ENCODE measurements around the gene PHLDB1.
A peak's percentile ranks its signal among the peaks of the same experiment; 100 is the strongest.

The PHLDB1 gene

DNA sequence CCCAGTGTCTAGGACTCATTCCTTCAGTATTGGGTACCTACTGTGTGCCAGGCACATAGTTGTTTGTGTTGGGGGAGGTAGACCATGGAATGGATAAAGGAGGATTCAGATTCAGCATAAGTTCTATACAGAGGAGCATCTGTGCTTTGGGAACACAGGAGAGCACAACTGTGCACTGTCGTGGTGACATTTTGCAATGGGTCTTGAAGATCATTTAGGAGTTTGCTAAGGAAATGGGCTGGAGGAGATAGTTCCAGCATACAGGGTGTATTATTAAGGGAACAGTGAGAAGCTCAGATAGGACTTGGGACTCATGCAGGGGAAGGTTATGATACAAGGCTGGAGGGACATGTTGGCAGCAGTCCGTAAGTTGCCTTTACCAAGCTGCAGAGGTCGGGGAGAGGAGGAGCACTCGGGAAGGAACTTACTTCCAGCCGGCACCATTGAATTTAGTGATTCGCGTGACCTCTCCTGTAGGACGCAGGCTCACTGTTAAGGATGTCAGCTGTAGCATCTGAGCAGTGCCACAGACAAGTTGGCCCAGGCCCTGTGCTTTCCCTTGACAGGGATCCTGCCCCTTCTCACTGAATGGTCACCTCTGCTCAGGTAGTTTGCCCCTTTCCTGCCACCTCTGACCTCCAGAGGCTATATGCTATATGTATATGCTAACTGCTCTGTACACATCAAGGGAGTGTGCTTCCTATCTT, 46.4 kb downstream of the PHLDB1 start:
- no peak overlapping the region for H3K27ac ChIP-seq
- peaks cover 0 to 78% (median 10%) of the 10 kb centered on the region in 11 experiments; a peak in 12 of 22 replicates for H3K36me3 ChIP-seq
- H3K9ac ChIP-seq = no peak overlapping the region
- peaks cover 0 to 11% (median 0%) of the 10 kb centered on the region in 11 experiments; a peak in 2 of 22 replicates for H4K20me1 ChIP-seq
- TF ChIP-seq Cebpa-rat (IDR thresholded peaks at IDR 0.05) = no peak
- H3K9me3 ChIP-seq (replicated peaks in 1 of 11) = no peaks in the 10 kb centered on the region
- peak overlapping the region in 2 of 11 experiments; percentile 57 to 60; a peak in 3 of 22 replicates for H3K4me2 ChIP-seq
- H3K4me3 ChIP-seq = no peak overlapping the region
- no peaks in the 10 kb centered on the region for H3K27me3 ChIP-seq
- peaks cover 0 to 32% (median 27%) of the 10 kb centered on the region in 10 experiments; a peak in 17 of 20 replicates for H3K4me1 ChIP-seq

DNA sequence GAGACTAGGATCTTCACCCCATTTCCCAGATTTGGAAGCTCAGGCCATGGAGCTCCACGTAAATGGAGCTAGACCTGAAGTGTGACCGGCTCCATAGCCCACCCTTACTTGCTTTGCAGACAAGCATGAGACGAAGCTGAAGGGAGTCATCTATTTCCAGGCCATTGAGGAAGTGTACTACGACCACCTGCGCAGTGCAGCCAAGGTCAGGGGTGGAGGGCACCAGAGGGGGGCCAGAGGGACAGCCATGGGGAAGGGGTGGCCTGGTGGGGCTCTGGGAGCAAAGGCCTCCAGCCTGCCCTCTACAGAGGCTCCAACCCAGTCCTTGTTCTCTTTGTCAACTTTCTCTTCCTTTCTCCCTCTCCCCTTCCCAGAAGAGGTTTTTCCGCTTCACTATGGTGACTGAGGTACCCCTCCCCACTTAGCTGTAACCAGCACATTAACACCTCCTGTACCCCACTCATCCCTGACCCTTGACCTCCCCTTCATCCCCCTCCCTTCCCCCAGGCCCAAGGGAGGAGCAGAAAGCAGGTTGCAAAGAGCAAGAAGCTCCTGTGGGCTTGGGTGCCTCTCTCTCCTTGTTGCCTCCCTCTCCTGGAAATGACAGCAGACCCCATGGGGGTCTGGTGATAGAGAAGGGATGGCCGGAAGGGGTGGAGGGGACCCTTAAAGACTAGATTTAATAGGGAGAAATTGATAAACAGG, 48.2 kb downstream of the PHLDB1 start:
- peaks cover 0 to 39% (median 34%) of the 10 kb centered on the region in 10 experiments; a peak in 17 of 20 replicates for H3K4me1 ChIP-seq
- no peak overlapping the region; a peak in 1 of 22 replicates for H3K9ac ChIP-seq
- H3K9me3 ChIP-seq (replicated peaks in 1 of 11) = no peaks in the 10 kb centered on the region
- no peak overlapping the region for H3K4me3 ChIP-seq
- no peaks in the 10 kb centered on the region for H3K27me3 ChIP-seq
- H3K4me2 ChIP-seq = no peak overlapping the region
- H4K20me1 ChIP-seq = peaks cover 0 to 17% (median 0%) of the 10 kb centered on the region in 11 experiments; a peak in 4 of 22 replicates
- H3K27ac ChIP-seq = no peak overlapping the region
- no peak for TF ChIP-seq Cebpa-rat (IDR thresholded peaks at IDR 0.05)
- peaks cover 0 to 60% (median 4%) of the 10 kb centered on the region in 11 experiments; a peak in 11 of 22 replicates for H3K36me3 ChIP-seq

DNA sequence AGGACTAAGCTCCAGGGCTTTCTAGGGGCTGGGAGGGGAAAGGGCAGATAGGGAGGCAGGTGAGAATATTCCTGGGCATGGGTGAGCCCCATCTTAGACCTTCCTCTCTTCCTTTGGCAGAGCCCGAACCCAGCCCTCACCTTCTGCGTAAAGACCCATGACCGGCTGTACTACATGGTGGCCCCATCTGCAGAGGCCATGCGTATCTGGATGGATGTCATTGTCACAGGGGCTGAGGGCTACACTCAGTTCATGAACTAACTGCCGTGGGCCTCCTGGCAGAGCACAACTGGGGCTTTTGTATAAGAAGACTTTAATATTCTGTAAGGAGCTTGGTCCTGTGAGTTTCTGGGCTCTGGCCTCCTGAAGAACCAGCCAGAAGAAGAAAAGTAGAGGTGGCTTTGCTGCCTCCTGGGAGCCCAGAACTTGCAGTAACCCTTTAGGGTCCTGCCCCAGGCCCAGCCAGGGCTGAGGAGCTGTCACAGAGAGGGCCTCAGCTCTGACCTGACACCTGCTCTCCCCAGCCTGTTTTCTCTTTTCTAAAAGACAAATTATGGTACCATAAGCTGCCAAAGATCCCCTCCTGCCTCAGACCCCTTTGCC, 49.2 kb downstream of the PHLDB1 start:
- peaks cover 0 to 39% (median 34%) of the 10 kb centered on the region in 10 experiments; a peak in 17 of 20 replicates for H3K4me1 ChIP-seq
- H3K4me3 ChIP-seq = no peak overlapping the region
- H3K27ac ChIP-seq = no peak overlapping the region
- no peak overlapping the region; a peak in 1 of 22 replicates for H3K9ac ChIP-seq
- TF ChIP-seq Cebpa-rat (IDR thresholded peaks at IDR 0.05) = no peak
- peaks cover 0 to 17% (median 0%) of the 10 kb centered on the region in 11 experiments; a peak in 4 of 22 replicates for H4K20me1 ChIP-seq
- H3K4me2 ChIP-seq = no peak overlapping the region
- peaks cover 0 to 50% (median 0%) of the 10 kb centered on the region in 11 experiments; a peak in 6 of 22 replicates for H3K36me3 ChIP-seq
- no peaks in the 10 kb centered on the region for H3K9me3 ChIP-seq (replicated peaks in 1 of 11)
- no peaks in the 10 kb centered on the region for H3K27me3 ChIP-seq

DNA sequence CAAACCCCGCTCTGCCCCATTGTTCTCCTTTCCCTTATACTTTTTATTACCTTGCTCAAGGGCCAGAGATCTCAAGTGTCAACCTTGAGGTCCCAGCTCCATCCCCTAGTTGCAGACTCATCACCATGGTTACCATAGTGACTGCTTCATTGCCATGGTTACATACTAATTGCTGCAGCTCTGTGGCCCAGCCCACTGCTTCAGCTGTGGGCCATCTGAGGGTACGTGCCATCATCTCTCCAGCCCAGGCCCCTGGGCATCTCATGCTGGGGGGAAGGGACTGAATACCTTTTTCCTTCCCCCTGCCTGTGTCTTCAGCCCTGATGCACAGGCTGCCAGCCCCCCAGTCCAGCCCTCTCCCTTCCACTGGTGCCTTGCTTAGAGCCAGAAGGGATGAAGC, 49.8 kb downstream of the PHLDB1 start:
- Histone ChIP-seq H3K9me3 (replicated peaks in 1 of 11) (no peaks in the 10 kb centered on the region), H3K36me3 (peaks cover 0 to 44% (median 0%) of the 10 kb centered on the region in 11 experiments; a peak in 6 of 22 replicates), H3K4me3 (no peak overlapping the region), H3K27ac (no peak overlapping the region), H3K4me2 (no peak overlapping the region), H3K4me1 (peaks cover 0 to 34% (median 30%) of the 10 kb centered on the region in 10 experiments; a peak in 17 of 20 replicates), H3K9ac (no peak overlapping the region; a peak in 1 of 22 replicates), H4K20me1 (peaks cover 0 to 17% (median 0%) of the 10 kb centered on the region in 11 experiments; a peak in 4 of 22 replicates), H3K27me3 (no peaks in the 10 kb centered on the region)
- no peak for TF ChIP-seq Cebpa-rat (IDR thresholded peaks at IDR 0.05)

DNA sequence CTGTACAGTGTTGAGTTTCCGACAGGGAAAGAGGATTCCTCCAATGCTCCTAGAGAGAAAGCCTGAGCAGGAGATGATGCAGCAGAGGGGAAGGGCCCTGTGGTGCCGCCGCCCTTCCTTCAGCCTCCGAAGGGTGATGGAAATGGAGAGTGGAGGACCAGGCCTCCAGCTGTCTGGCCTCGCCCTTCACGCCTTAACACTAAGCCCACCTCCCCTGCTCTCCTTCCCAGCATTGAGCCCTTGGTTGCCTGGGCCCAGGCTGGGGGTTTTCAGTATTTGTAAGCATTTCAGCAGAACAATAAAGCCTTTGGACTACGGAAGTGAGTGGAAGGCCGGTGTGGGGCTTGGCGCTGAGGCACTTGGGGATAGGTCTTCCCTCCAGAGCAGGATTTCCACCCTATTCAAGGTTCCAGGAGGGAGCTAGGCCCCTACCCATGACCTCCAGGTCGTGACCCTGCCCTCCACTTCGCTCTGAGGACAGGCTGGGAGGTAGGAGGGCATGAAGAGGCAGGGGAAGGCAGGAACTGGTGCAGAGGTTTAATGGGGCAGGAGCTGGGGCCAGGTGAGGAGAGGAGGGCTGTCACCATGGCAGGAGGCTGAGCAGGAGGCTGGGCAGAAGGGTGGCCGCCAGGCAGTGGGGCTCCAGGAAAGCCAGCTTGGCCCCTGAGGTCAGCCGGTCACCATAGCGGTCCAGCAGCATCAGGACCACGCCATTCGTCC, 50.5 kb downstream of the PHLDB1 start:
- TF ChIP-seq Cebpa-rat (IDR thresholded peaks at IDR 0.05) = no peak
- Histone ChIP-seq H4K20me1 (peaks cover 0 to 13% (median 0%) of the 10 kb centered on the region in 11 experiments; a peak in 4 of 22 replicates), H3K9me3 (replicated peaks in 1 of 11) (no peaks in the 10 kb centered on the region), H3K27me3 (no peaks in the 10 kb centered on the region), H3K36me3 (peaks cover 0 to 38% (median 0%) of the 10 kb centered on the region in 11 experiments; a peak in 6 of 22 replicates), H3K4me1 (peaks cover 0 to 28% (median 23%) of the 10 kb centered on the region in 10 experiments; a peak in 17 of 20 replicates), H3K4me3 (no peak overlapping the region), H3K9ac (peak overlapping the region in 3 of 11 experiments; percentile 18 to 29 (median 19); a peak in 3 of 22 replicates), H3K27ac (peak overlapping the region in 3 of 11 experiments; percentile 28 to 40 (median 38); a peak in 4 of 22 replicates), H3K4me2 (peak overlapping the region in 9 of 11 experiments; percentile 39 to 69 (median 61); a peak in 14 of 22 replicates)

DNA sequence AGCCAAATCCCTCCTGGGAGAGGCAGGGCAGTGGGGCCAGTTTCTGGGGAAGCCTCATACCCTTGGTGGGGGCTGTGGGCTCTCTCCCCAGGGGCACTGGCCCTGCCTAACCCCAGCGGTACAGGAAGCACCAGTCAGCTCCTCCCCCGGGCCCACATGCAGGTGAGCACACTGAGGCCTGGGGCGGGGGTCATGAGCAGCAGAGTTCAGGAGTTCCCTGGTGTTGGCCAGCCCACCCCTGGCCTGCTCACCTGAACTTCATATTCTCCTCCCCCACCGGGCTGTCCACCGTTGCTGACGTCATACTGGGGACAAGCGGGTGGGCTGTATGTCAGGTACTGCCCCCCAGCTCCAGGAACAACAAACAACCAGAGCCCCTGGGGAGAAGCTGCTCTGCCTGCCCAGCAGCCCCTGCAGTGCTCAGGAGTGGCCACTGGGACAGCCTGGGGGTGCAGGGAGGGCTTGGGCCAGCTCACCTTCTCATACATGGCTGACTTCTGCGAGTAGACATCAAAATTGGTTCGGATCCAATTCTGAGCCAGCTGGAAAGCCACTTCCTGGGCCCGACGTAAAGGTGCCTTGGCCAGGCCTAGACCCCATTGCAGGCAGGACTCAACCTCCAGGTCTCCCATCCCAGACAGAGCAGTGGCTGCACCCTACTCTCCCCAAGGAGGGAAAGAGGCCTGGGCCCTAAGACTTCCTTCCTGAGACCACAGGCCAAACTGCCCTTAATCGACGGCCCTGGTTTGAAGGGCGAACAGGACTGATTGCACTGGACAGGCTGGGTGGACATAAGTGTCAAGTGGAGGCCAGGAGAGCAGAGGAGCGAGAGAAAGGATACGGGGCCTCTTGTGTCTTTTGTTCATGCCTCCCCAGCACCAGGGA, 51.3 kb downstream of the PHLDB1 start:
- H3K4me3 ChIP-seq = no peak overlapping the region
- H4K20me1 ChIP-seq = peaks cover 0 to 13% (median 0%) of the 10 kb centered on the region in 11 experiments; a peak in 3 of 22 replicates
- H3K27me3 ChIP-seq = no peaks in the 10 kb centered on the region
- peak overlapping the region in 6 of 11 experiments; percentile 25 to 48 (median 34); a peak in 8 of 22 replicates for H3K27ac ChIP-seq
- H3K9me3 ChIP-seq (replicated peaks in 1 of 11) = no peaks in the 10 kb centered on the region
- H3K4me2 ChIP-seq = peak overlapping the region; percentile 15 to 69 (median 56); a peak in 20 of 22 replicates
- peak overlapping the region in 6 of 11 experiments; percentile 4 to 47 (median 24); a peak in 4 of 22 replicates for H3K9ac ChIP-seq
- H3K36me3 ChIP-seq = peaks cover 0 to 30% (median 0%) of the 10 kb centered on the region in 11 experiments; a peak in 5 of 22 replicates
- H3K4me1 ChIP-seq = peaks cover 0 to 20% (median 15%) of the 10 kb centered on the region in 10 experiments; a peak in 16 of 20 replicates
- TF ChIP-seq Cebpa-rat (IDR thresholded peaks at IDR 0.05) = no peak

DNA sequence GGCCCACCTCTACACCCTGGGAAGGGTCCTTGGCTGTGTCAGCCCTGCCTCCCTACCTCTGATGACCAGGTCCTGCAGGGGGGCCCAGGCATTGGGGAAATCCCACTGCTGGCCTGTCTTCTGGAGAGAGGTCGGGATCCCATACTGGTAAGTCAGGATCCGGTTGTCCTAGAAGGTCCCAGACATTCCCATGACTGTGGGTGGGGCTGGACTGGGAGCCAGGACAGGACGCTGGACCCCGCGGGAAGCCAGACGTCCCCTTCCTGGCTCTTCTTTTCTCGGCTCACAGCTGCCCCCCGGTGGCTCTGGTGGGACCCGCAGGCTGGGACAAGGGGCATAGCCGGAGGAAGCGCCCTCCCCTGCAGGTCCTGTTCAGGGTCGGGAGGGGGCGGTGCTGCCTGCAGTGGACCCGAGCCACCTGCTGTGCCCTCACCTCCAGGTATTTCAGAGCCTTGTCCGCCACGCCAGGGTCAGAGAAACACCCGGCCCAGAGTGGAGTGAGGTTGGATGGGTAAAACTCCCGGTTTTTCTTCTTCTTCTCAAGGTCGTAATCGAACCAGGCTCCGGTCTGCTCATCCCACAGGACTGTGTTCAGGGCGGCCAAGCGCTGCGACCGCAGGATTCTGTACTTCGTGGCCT, 52.0 kb downstream of the PHLDB1 start:
- Histone ChIP-seq H3K36me3 (peaks cover 0 to 25% (median 0%) of the 10 kb centered on the region in 11 experiments; a peak in 5 of 22 replicates), H3K4me3 (no peak overlapping the region), H3K27me3 (no peaks in the 10 kb centered on the region), H3K9ac (peak overlapping the region in 4 of 11 experiments; percentile 23 to 47 (median 34); a peak in 4 of 22 replicates), H3K4me1 (peaks cover 0 to 20% (median 15%) of the 10 kb centered on the region in 10 experiments; a peak in 16 of 20 replicates), H3K9me3 (replicated peaks in 1 of 11) (no peaks in the 10 kb centered on the region), H3K27ac (peak overlapping the region in 5 of 11 experiments; percentile 25 to 48 (median 38); a peak in 7 of 22 replicates), H3K4me2 (peak overlapping the region; percentile 15 to 69 (median 56); a peak in 20 of 22 replicates), H4K20me1 (peaks cover 0 to 13% (median 0%) of the 10 kb centered on the region in 11 experiments; a peak in 3 of 22 replicates)
- TF ChIP-seq Cebpa-rat (IDR thresholded peaks at IDR 0.05) = no peak
